ENCODE results near the gene STPG2. TPM values are rescaled to one million over a fixed set of nuclear protein-coding genes. Genes with fewer than 3 reads are reported as not detected.

STPG2 gene
- total RNA-seq, 4 donors from 2014 or later = 0.42 TPM; not detected in 3

DNA sequence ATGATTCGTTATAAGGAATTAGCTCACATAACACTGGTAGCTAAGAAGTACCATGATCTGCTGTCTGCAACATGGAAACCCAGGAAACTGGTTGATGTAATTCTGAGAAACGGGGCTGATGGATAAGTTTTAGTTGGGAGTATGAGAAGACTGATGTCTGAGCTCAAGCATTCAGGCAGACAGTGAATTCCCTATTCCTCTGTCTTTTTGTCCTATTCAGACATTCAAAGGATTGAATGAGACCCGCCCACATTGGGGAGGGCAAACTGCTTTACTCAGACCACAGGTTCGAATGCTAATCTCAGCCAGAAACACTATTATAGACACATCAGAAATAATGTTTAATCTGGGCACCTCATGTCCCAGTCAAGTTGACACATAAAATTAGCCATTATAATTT is 515.5 kb downstream of the STPG2 start:
- intact Hi-C loops (cut with DNase I; ENCODE audit: low total_unique reads) = no loop called here
- no peaks in the 10 kb centered on the region for H3K36me3 ChIP-seq
- no peaks in the 10 kb centered on the region for H3K27me3 ChIP-seq
- no peaks in the 10 kb centered on the region for H3K4me1 ChIP-seq
- TF ChIP-seq POLR2A (IDR thresholded peaks at IDR 0.05) = no peak
- TF ChIP-seq, protein P1, sequence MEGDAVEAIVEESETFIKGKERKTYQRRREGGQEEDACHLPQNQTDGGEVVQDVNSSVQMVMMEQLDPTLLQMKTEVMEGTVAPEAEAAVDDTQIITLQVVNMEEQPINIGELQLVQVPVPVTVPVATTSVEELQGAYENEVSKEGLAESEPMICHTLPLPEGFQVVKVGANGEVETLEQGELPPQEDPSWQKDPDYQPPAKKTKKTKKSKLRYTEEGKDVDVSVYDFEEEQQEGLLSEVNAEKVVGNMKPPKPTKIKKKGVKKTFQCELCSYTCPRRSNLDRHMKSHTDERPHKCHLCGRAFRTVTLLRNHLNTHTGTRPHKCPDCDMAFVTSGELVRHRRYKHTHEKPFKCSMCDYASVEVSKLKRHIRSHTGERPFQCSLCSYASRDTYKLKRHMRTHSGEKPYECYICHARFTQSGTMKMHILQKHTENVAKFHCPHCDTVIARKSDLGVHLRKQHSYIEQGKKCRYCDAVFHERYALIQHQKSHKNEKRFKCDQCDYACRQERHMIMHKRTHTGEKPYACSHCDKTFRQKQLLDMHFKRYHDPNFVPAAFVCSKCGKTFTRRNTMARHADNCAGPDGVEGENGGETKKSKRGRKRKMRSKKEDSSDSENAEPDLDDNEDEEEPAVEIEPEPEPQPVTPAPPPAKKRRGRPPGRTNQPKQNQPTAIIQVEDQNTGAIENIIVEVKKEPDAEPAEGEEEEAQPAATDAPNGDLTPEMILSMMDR (IDR thresholded peaks at IDR 0.05 in 4 of 5, conservative IDR thresholded peaks at IDR 0.05 in 1 of 5) = no peak
- no peak for DNase-seq
- H3K4me3 ChIP-seq = no peak overlapping the region
- ATAC-seq = no peak
- no peaks in the 10 kb centered on the region for H3K9me3 ChIP-seq
- in situ Hi-C loops (cut with MboI; ENCODE audit: low sequenced_read_pairs in 4 of 4) = no loop called here
- H3K27ac ChIP-seq = no peak overlapping the region

DNA sequence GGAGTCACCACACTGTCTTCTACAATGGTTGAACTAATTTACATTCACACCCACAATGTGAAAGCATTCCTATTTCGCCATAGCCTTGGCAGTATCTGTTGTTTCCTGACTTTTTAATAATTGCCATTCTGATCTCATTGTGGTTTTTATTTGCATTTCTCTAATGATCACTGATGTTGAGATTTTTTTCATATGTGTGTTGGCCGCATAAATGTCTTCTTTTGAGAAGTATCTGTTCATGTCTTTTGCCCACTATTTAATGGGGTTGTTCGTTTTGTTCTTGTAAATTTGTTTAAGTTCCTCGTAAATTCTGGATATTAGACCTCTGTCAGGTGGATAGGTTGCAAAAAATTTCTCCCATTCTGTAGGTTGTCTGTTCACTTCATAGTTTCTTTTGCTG is 519.1 kb downstream of the STPG2 start:
- Histone ChIP-seq H3K4me3 (no peak overlapping the region), H3K36me3 (no peaks in the 10 kb centered on the region), H3K27ac (no peak overlapping the region), H3K4me1 (no peaks in the 10 kb centered on the region), H3K27me3 (no peaks in the 10 kb centered on the region), H3K9me3 (no peaks in the 10 kb centered on the region)
- DNase-seq = no peak
- intact Hi-C loops (cut with DNase I; ENCODE audit: low total_unique reads) = no loop called here
- no peak for ATAC-seq
- TF ChIP-seq, protein P1 (IDR thresholded peaks at IDR 0.05 in 4 of 5, conservative IDR thresholded peaks at IDR 0.05 in 1 of 5) = no peak
- no peak for TF ChIP-seq POLR2A (IDR thresholded peaks at IDR 0.05)
- in situ Hi-C loops (cut with MboI; ENCODE audit: low sequenced_read_pairs in 4 of 4) = no loop called here

DNA sequence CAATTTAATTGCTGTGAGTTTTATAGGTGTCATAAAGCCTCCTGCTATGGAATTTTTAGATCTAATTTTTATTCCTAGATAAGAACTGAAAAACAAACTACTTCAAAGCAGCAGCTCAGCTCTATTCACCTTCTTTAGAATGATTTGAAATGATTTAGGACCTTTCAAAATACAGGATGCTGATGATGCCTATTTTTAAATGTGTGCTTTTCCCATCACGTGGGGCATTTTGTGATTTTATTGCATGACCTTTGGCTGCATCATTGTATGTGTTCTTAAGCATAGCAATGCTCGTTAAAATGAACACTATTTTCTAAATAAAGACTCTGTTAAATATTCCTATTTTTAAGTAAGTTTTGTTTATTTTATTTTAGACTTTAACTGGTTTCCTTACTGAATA is 537.3 kb downstream of the STPG2 start:
- TF ChIP-seq, protein P1 (IDR thresholded peaks at IDR 0.05 in 4 of 5, conservative IDR thresholded peaks at IDR 0.05 in 1 of 5) = no peak
- no peak for TF ChIP-seq POLR2A (IDR thresholded peaks at IDR 0.05)
- in situ Hi-C loops (cut with MboI; ENCODE audit: low sequenced_read_pairs in 4 of 4) = no loop called here
- Histone ChIP-seq H3K4me1 (no peaks in the 10 kb centered on the region), H3K27ac (no peak overlapping the region), H3K9me3 (no peaks in the 10 kb centered on the region), H3K27me3 (no peaks in the 10 kb centered on the region), H3K4me3 (no peak overlapping the region), H3K36me3 (no peaks in the 10 kb centered on the region)
- ATAC-seq = no peak
- no peak for DNase-seq
- intact Hi-C loops (cut with DNase I; ENCODE audit: low total_unique reads) = no loop called here

GRCh38 chr4:97593248-97593647 is 550.0 kb downstream of the STPG2 start:
- TF ChIP-seq, protein P1 (IDR thresholded peaks at IDR 0.05 in 4 of 5, conservative IDR thresholded peaks at IDR 0.05 in 1 of 5) = no peak
- TF ChIP-seq POLR2A (IDR thresholded peaks at IDR 0.05) = no peak
- Histone ChIP-seq H3K4me3 (no peak overlapping the region), H3K36me3 (no peaks in the 10 kb centered on the region), H3K27ac (no peak overlapping the region), H3K9me3 (no peaks in the 10 kb centered on the region), H3K4me1 (no peaks in the 10 kb centered on the region), H3K27me3 (no peaks in the 10 kb centered on the region)
- in situ Hi-C loops (cut with MboI; ENCODE audit: low sequenced_read_pairs in 4 of 4) = no loop called here
- intact Hi-C loops (cut with DNase I; ENCODE audit: low total_unique reads) = no loop called here
- DNase-seq = no peak
- no peak for ATAC-seq

DNA sequence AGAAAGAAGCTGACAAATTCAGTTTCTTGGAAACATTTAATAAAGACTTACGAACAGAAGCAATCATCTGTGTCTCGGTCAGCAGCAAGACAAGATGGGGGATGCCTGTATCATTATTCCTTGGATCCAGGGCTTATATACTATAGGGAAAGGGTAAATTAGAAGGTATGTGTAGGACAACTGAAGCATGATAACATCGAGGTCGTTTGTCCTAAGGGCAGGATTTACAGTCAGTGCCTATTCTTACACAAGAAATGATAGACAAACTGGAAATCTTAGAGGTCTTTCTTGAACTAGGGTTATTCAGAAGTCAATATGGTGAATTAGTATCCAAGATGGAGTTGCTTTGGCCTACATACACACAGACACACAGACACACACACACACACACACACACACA is 553.0 kb downstream of the STPG2 start:
- no peaks in the 10 kb centered on the region for H3K27me3 ChIP-seq
- in situ Hi-C loops (cut with MboI; ENCODE audit: low sequenced_read_pairs in 4 of 4) = no loop called here
- DNase-seq (no peak), ATAC-seq (no peak)
- H3K4me3 ChIP-seq = no peak overlapping the region
- no peaks in the 10 kb centered on the region for H3K9me3 ChIP-seq
- H3K4me1 ChIP-seq = no peaks in the 10 kb centered on the region
- TF ChIP-seq, protein P1 (IDR thresholded peaks at IDR 0.05 in 4 of 5, conservative IDR thresholded peaks at IDR 0.05 in 1 of 5) = no peak
- TF ChIP-seq POLR2A (IDR thresholded peaks at IDR 0.05) = no peak
- intact Hi-C loops (cut with DNase I; ENCODE audit: low total_unique reads) = no loop called here
- H3K36me3 ChIP-seq = no peaks in the 10 kb centered on the region
- no peak overlapping the region for H3K27ac ChIP-seq
